K562 (cell line): ENCODE results near the gene PPP1CA. TPM values are rescaled to one million over a fixed set of nuclear protein-coding genes. Genes with fewer than 3 reads are reported as not detected.

Source experiments
- CHD2 ChIP-seq: IDR thresholded peaks from 2 replicates; pipeline ENCODE4 v1.6.1; 2011; ENCODE audit warnings: low read depth, low read length
- ILF3 ChIP-seq: fragments of 450-650 bp; IDR thresholded peaks from 2 replicates; pipeline ENCODE4 v1.6.1; 2018; ENCODE audit warnings: antibody characterized with exemption, mild to moderate bottlenecking, moderate library complexity, borderline replicate concordance
- KDM1A ChIP-seq, 2 experiments: fragments of 450-650 bp; IDR thresholded peaks; 2 replicates each; pipeline ENCODE4 v1.6.1; 2016; ENCODE audit warnings: mild to moderate bottlenecking in 2 of 2
- KLF6 ChIP-seq: fragments of 250-450 bp; sonication (Bioruptor Pico); IDR thresholded peaks from 2 replicates; pipeline ENCODE4 v1.4.0; 2020; ENCODE audit warnings: mild to moderate bottlenecking, moderate library complexity, borderline replicate concordance
- NFATC3 ChIP-seq: fragments of 450-650 bp; IDR thresholded peaks from 2 replicates; pipeline ENCODE4 v1.6.1; 2017; ENCODE audit warnings: mild to moderate bottlenecking
- NR2C1 ChIP-seq, 2 experiments: fragments of 450-650 bp; IDR thresholded peaks; 2 replicates each; pipeline ENCODE4 v1.6.1; 2017; ENCODE audit warnings: mild to moderate bottlenecking in 2 of 2, antibody characterized with exemption in 1 of 2, inconsistent platforms in 1 of 2, missing compliant biosample characterization in 1 of 2, missing genetic modification characterization in 1 of 2
- PCBP2 ChIP-seq: fragments of 200-400 bp; formaldehyde crosslinking; IDR thresholded peaks from 2 replicates; pipeline ENCODE4 v1.6.1; 2018; ENCODE audit warnings: low read length, low read depth, mild to moderate bottlenecking, moderate library complexity; ENCODE audit not compliant: poor library complexity, severe bottlenecking
- PTTG1 ChIP-seq: fragments of 450-650 bp; IDR thresholded peaks from 2 replicates; pipeline ENCODE4 v1.6.1; 2016; ENCODE audit warnings: low read depth, mild to moderate bottlenecking, missing genetic modification characterization, missing compliant biosample characterization
- RBM14 ChIP-seq: fragments of 200-400 bp; formaldehyde crosslinking; IDR thresholded peaks from 2 replicates; pipeline ENCODE4 v1.6.1; 2018; ENCODE audit warnings: low read depth, mild to moderate bottlenecking, low read length, moderate library complexity, borderline replicate concordance; ENCODE audit not compliant: insufficient read depth
- SMARCB1 ChIP-seq: IDR thresholded peaks from 2 replicates; pipeline ENCODE4 v1.6.1; 2011; ENCODE audit warnings: improper control_type of control experiment, low read depth; ENCODE audit not compliant: insufficient read length
- TAF7 ChIP-seq: fragments of 450-650 bp; IDR thresholded peaks from 2 replicates; pipeline ENCODE4 v1.6.1; 2016; ENCODE audit warnings: missing genetic modification characterization, missing compliant biosample characterization
- TARDBP ChIP-seq: fragments of 450-650 bp; IDR thresholded peaks from 2 replicates; pipeline ENCODE4 v1.6.1; 2016
- ZNF12 ChIP-seq: sonication (generic); formaldehyde crosslinking; IDR thresholded peaks from 2 replicates; pipeline ENCODE4 v1.4.0; 2020; ENCODE audit warnings: mild to moderate bottlenecking, missing genetic modification reagents
- ZNF431 ChIP-seq: sonication (generic); formaldehyde crosslinking; IDR thresholded peaks from 2 replicates; pipeline ENCODE4 v1.8.0; 2022; ENCODE audit warnings: mild to moderate bottlenecking, missing genetic modification reagents
- ZNF586 ChIP-seq: fragments of 450-650 bp; formaldehyde crosslinking; conservative IDR thresholded peaks from 2 replicates; pipeline ENCODE4 v1.4.0; 2020; ENCODE audit warnings: mild to moderate bottlenecking, moderate library complexity
- ZNF589 ChIP-seq: fragments of 200-800 bp; sonication (Bioruptor generic); IDR thresholded peaks from 2 replicates; pipeline ENCODE4 v1.6.1; 2016; ENCODE audit warnings: low read depth, missing genetic modification characterization, missing compliant biosample characterization
- ZNF778 ChIP-seq: fragments of 450-650 bp; formaldehyde crosslinking; IDR thresholded peaks from 2 replicates; pipeline ENCODE4 v1.4.0; 2020; ENCODE audit warnings: mild to moderate bottlenecking, moderate library complexity
- polyA plus RNA-seq, 8 experiments: library from polyadenylated mRNA; depleted of rRNA in 4 of 8; stranded (reverse) in 5 of 8; unstranded in 3 of 8; fragments of >200 nt; fragmentation: Nextera tagmentation in 2 of 8; fragmentation: Illumina TruSeq in 1 of 8; extraction: Ambion mirVana in 2 of 8; extraction: Trizol in 1 of 8; gene quantifications; 2 replicates each; pipeline versions ENCODE4 v1.2.1 to v1.2.3, GENCODE V29; 2011 to 2014; ENCODE audit warnings: inconsistent platforms in 1 of 8, missing spikeins in 1 of 8
- total RNA-seq, 7 experiments: library from RNA; depleted of rRNA in 6 of 7; stranded (reverse); fragments of >200 nt in 6 of 7; fragmentation: Illumina TruSeq in 2 of 7; extraction: Trizol in 2 of 7; gene quantifications; 2 replicates each; pipeline versions ENCODE4 v1.2.1 to v1.2.3, GENCODE V29; 2011 to 2021; ENCODE audit warnings: low replicate concordance in 1 of 7
- TF ChIP-seq, protein P1 (sequence below), 3 experiments: fragments of 200-800 bp in 1 of 3; fragments of 250-450 bp in 1 of 3; fragments of 450-650 bp in 1 of 3; sonication (Bioruptor Pico) in 1 of 3; sonication (Bioruptor generic) in 1 of 3; formaldehyde crosslinking in 1 of 3; IDR thresholded peaks; 2 replicates each; pipeline versions ENCODE4 v1.6.1 to v1.8.0; 2016 to 2022; ENCODE audit warnings: mild to moderate bottlenecking in 2 of 3, missing genetic modification characterization in 2 of 3, missing compliant biosample characterization in 1 of 3, moderate library complexity in 1 of 3
- TF ChIP-seq, protein P2 (sequence below), 2 experiments: fragments of 450-650 bp in 1 of 2; sonication (generic) in 1 of 2; formaldehyde crosslinking in 1 of 2; IDR thresholded peaks in 1 of 2; conservative IDR thresholded peaks in 1 of 2; 2 replicates each; pipeline versions ENCODE4 v1.6.1 to v1.8.1; 2016 to 2023; ENCODE audit warnings: mild to moderate bottlenecking in 2 of 2, moderate library complexity in 2 of 2, inconsistent platforms in 1 of 2, missing genetic modification reagents in 1 of 2
- TF ChIP-seq, protein P3 (sequence below): fragments of 250-450 bp; sonication (Bioruptor Pico); IDR thresholded peaks from 2 replicates; pipeline ENCODE4 v1.8.0; 2022; ENCODE audit warnings: inconsistent platforms, mild to moderate bottlenecking, moderate library complexity, borderline replicate concordance
- TF ChIP-seq, protein P4 (sequence below): sonication (generic); formaldehyde crosslinking; IDR thresholded peaks from 2 replicates; pipeline ENCODE4 v1.9.0; 2022; ENCODE audit warnings: mild to moderate bottlenecking, missing genetic modification reagents

Gene PPP1CA
- total and polyA plus RNA-seq, 9 of the 15 experiments (the other 6 are each of a cell fraction or from before 2014, with no cell fraction given), result 18.2 to 242 (median 188) TPM

DNA sequence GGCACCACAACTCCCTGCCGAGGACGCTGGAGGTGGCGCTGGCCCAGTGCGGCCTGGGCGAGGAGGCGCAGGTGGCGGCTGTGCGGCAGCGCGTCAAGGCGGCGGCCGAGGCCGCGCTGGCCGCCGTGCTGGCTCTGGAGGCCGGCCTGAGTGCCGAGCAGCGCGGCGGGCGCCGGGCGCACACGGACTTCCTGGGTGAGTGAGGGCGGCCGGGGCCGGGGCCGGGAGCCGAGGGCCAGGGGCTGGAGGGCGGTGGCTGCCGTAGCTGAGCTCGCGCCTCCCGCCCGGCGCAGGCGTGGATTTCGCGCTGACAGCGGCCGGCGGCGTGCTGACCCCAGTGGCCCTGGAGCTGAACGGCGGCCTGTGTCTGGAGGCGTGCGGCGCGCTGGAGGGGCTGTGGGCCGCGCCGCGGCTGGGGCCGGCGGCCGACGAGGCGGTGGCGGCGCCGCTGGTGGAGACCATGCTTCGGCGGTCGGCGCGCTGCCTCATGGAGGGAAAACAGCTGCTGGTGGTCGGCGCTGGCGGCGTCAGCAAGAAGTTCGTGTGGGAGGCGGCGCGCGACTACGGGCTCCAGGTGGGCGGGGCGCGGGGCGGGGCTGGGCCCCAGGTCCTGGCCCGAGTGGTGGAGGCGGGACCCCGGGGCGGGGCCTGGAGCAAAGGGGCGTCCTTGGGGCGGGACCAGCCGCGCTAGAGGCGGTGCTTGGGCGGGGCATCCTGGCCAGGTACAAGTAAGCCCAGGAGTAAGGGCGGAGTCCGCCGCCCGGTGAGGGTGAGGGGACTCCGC, 19.2 kb upstream of the PPP1CA start (continued):
- no peak for TF ChIP-seq KDM1A (IDR thresholded peaks at IDR 0.05)
- no peak for TF ChIP-seq TAF7 (tag)
- no peak for TF ChIP-seq ZNF778 (CRISPR knock-in tag)
- no peak for TF ChIP-seq ZNF586 (CRISPR knock-in tag)
- no peak for TF ChIP-seq NFATC3
- TF ChIP-seq ZNF431 (CRISPR knock-in tag), result no peak
- TF ChIP-seq TARDBP, result no peak
- TF ChIP-seq RBM14, result no peak
- TF ChIP-seq, protein P1, sequence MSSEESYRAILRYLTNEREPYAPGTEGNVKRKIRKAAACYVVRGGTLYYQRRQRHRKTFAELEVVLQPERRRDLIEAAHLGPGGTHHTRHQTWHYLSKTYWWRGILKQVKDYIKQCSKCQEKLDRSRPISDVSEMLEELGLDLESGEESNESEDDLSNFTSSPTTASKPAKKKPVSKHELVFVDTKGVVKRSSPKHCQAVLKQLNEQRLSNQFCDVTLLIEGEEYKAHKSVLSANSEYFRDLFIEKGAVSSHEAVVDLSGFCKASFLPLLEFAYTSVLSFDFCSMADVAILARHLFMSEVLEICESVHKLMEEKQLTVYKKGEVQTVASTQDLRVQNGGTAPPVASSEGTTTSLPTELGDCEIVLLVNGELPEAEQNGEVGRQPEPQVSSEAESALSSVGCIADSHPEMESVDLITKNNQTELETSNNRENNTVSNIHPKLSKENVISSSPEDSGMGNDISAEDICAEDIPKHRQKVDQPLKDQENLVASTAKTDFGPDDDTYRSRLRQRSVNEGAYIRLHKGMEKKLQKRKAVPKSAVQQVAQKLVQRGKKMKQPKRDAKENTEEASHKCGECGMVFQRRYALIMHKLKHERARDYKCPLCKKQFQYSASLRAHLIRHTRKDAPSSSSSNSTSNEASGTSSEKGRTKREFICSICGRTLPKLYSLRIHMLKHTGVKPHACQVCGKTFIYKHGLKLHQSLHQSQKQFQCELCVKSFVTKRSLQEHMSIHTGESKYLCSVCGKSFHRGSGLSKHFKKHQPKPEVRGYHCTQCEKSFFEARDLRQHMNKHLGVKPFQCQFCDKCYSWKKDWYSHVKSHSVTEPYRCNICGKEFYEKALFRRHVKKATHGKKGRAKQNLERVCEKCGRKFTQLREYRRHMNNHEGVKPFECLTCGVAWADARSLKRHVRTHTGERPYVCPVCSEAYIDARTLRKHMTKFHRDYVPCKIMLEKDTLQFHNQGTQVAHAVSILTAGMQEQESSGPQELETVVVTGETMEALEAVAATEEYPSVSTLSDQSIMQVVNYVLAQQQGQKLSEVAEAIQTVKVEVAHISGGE (CRISPR knock-in tag; IDR thresholded peaks at IDR 0.05), result no peak
- TF ChIP-seq KLF6, result no peak
- TF ChIP-seq, protein P2, sequence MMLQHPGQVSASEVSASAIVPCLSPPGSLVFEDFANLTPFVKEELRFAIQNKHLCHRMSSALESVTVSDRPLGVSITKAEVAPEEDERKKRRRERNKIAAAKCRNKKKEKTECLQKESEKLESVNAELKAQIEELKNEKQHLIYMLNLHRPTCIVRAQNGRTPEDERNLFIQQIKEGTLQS (IDR thresholded peaks at IDR 0.05), result no peak
- TF ChIP-seq, protein P2 (CRISPR knock-in tag; conservative IDR thresholded peaks at IDR 0.05), result no peak
- TF ChIP-seq ILF3, result no peak
- no peak for TF ChIP-seq CHD2
- no peak for TF ChIP-seq SMARCB1
- no peak for TF ChIP-seq ZNF589 (CRISPR knock-in tag)
- TF ChIP-seq PTTG1, result no peak
- no peak for TF ChIP-seq ZNF12
- TF ChIP-seq, protein P3, sequence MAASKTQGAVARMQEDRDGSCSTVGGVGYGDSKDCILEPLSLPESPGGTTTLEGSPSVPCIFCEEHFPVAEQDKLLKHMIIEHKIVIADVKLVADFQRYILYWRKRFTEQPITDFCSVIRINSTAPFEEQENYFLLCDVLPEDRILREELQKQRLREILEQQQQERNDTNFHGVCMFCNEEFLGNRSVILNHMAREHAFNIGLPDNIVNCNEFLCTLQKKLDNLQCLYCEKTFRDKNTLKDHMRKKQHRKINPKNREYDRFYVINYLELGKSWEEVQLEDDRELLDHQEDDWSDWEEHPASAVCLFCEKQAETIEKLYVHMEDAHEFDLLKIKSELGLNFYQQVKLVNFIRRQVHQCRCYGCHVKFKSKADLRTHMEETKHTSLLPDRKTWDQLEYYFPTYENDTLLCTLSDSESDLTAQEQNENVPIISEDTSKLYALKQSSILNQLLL (CRISPR knock-in tag), result no peak
- TF ChIP-seq PCBP2, result no peak
- TF ChIP-seq, protein P4, sequence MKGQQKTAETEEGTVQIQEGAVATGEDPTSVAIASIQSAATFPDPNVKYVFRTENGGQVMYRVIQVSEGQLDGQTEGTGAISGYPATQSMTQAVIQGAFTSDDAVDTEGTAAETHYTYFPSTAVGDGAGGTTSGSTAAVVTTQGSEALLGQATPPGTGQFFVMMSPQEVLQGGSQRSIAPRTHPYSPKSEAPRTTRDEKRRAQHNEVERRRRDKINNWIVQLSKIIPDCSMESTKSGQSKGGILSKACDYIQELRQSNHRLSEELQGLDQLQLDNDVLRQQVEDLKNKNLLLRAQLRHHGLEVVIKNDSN (CRISPR knock-in tag), result no peak
- TF ChIP-seq NR2C1 (IDR thresholded peaks at IDR 0.05), result no peak
- no peak for TF ChIP-seq NR2C1 (tag; IDR thresholded peaks at IDR 0.05)
